HUES48 (cell line): Measurements from ENCODE around the gene IQCF6.

Experiments
- H3K27ac ChIP-seq: one replicate; pipeline ENCODE4 v1.7.0; 2013; ENCODE audit warnings: low read depth, low read length, inconsistent platforms
- H3K27me3 ChIP-seq: 2 replicates; pipeline ENCODE4 v1.6.1; 2013; ENCODE audit warnings: mild to moderate bottlenecking, low read length; ENCODE audit not compliant: control insufficient read depth, insufficient read depth
- H3K36me3 ChIP-seq: 2 replicates; pipeline ENCODE4 v1.6.1; 2013; ENCODE audit warnings: low read length; ENCODE audit not compliant: control insufficient read depth, insufficient read depth
- H3K4me1 ChIP-seq: 2 replicates; pipeline ENCODE4 v1.6.1; 2013; ENCODE audit warnings: mild to moderate bottlenecking, low read length; ENCODE audit not compliant: control insufficient read depth, insufficient read depth
- H3K4me3 ChIP-seq: 2 replicates; pipeline ENCODE4 v1.5.1; 2013; ENCODE audit warnings: mild to moderate bottlenecking, low read depth, low read length
- H3K9ac ChIP-seq: 2 replicates; pipeline ENCODE4 v1.6.1; 2013; ENCODE audit warnings: mild to moderate bottlenecking, low read depth, low read length, moderate library complexity
- H3K9me3 ChIP-seq: 2 replicates; pipeline ENCODE4 v1.6.1; 2013; ENCODE audit warnings: low read length; ENCODE audit not compliant: control insufficient read depth, insufficient read depth

Gene IQCF6

DNA sequence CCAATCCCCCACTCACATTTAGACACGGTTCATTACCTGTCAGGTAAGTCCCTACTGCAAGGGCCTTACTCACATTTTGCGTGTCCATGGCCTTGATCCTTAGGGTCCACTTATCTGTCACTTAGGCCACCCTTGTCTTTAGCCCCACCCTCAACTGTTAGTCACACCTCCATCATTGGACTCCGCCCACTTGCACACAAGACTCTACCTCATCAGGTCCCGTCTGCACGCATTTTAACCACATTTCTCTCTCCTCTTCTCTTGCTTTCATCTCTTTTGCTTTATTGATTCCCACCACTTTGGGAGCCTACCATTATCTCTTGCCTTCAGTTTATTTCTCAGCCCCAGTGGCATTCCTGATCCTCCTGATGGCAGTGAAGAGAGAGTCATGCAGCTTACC is at the start of gene IQCF6:
Gene IQCF6, minus strand, starts transcription at position 101 of the 400 bp plus-strand sequence. Its CDS starts 13 bp downstream, at position 88.
- no peak within 1 kb of the TSS for H3K4me3 ChIP-seq
- no peaks in the 10 kb centered on the region for H3K4me1 ChIP-seq
- no peaks in the 10 kb centered on the region for H3K36me3 ChIP-seq
- H3K9me3 ChIP-seq, result no peaks in the 10 kb centered on the region
- H3K27me3 ChIP-seq, result no peaks in the 10 kb centered on the region
- H3K9ac ChIP-seq, result no peak within 1 kb of the TSS
- H3K27ac ChIP-seq, result no peak within 1 kb of the TSS

DNA sequence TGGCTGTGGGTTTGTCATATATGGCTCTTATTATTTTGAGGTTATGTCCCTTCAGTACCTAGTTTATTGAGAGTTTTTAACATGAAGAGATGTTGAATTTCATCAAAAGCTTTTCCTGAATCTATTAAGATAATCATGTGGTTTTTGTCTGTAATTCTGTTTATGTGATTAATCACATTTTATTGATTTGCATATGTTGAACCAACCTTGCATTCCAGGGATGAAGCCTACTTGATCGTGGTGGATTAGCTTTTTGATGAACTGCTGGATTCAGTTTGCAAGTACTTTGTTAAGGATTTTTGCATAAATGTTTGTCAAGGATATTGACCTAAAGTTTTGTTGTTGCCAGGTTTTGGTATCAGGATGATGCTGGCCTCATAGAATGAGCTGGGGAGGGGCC is 49.3 kb upstream of the IQCF6 start:
- Histone ChIP-seq H3K27ac (no peak overlapping the region), H3K4me3 (no peak overlapping the region), H3K36me3 (no peaks in the 10 kb centered on the region), H3K9ac (no peak overlapping the region), H3K4me1 (no peaks in the 10 kb centered on the region), H3K27me3 (no peaks in the 10 kb centered on the region), H3K9me3 (peaks cover 4% of the 10 kb centered on the region; the same call in 1 of the 2 replicates)

DNA sequence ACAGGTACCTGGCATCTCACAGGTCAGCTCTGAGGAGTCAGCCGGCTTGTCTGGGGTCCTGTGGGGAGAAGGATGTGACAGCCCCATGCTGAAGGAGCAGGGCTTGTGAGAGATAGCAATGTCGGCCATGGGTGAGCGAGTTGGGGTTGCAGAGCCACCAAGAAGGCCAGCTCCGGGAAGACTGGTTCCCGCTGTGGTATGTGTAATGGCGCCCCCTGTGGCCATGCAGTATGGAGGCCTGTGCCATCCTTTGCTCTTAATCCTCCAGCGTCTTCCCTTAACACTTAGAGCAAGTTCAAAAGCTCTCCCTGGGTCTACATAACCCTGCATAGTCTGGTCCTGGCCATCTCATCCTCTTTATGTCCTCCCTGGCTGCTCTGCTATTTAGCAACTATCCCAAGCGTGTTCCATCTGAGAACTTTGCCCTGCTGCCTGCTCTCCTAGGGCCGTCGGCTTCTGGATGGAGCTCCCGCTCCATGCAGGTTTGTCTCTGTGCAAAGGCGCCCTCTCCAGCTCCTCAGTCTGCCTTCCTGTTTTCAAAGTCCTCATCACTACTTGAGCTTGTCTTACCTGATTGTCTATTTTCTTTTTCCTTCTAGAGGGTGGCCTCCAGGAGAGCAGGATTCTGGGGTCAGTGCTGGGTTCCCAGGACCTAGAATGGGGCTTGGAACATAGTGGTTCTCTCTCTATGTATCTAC is 40.8 kb upstream of the IQCF6 start:
- no peaks in the 10 kb centered on the region for H3K36me3 ChIP-seq
- no peak overlapping the region for H3K27ac ChIP-seq
- no peaks in the 10 kb centered on the region for H3K4me1 ChIP-seq
- H3K27me3 ChIP-seq, result no peaks in the 10 kb centered on the region
- H3K9ac ChIP-seq, result no peak overlapping the region
- no peaks in the 10 kb centered on the region for H3K9me3 ChIP-seq
- no peak overlapping the region for H3K4me3 ChIP-seq

DNA sequence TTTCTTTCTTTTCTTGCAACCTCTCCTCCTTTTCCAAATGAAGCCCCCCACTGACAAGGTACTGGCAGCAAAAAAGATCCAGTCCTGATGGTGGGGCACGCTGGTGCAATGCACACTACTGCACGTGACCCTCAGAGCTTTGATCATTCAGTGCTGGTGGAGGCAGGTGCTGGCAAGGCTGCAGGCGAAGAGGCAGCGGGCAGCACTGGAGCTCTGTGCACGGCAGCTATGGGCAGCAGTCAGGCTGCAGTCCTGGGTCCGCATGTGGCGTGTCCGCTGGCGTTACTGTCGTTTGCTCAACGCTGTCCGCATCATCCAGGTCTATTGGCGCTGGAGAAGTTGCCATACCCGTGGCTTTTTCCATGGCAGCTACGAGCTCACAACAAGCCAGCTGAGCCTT is 40.1 kb upstream of the IQCF6 start:
- no peaks in the 10 kb centered on the region for H3K36me3 ChIP-seq
- H3K9ac ChIP-seq, result no peak overlapping the region
- no peaks in the 10 kb centered on the region for H3K27me3 ChIP-seq
- no peak overlapping the region for H3K27ac ChIP-seq
- no peak overlapping the region for H3K4me3 ChIP-seq
- H3K9me3 ChIP-seq, result no peaks in the 10 kb centered on the region
- H3K4me1 ChIP-seq, result no peaks in the 10 kb centered on the region

DNA sequence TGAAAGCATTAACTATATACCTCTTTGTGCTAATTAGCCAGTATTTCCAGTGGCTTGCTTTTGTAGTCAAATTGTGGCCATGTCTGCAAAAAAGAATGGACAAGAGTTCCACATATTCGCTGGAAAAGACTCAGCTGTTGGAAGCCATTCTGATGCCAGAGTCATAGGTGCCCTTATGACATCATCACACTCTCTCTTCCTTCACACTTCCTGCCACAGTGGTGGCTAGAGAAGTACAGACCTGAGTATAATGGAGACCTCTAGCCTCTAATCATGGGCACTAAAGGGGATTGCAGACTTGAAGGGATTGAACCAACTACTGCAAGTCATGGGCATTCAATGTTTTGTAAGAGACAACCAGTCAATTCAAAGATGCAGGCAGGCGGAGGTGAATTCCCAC is 38.3 kb upstream of the IQCF6 start:
- Histone ChIP-seq H3K9me3 (no peaks in the 10 kb centered on the region), H3K4me1 (no peaks in the 10 kb centered on the region), H3K27me3 (no peaks in the 10 kb centered on the region), H3K27ac (no peak overlapping the region), H3K4me3 (no peak overlapping the region), H3K36me3 (no peaks in the 10 kb centered on the region), H3K9ac (no peak overlapping the region)

DNA sequence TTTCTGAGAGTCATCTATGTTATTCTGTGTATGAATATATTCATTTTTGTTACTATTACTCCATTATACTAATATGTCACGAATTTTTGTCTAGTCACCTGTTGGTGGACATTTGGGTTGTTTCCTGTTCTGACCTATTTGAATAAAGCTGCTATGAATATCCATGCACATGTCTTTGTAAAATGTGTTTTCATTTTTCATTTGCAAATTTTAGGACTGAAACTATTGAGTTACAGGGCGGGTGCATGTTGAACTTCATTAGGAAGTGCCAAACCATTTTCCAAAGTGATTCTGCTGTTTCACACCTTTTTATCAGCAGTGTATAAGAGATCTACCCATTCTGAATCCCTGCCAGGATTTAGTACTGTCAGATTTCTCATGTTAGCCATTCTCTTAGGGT is 37.7 kb upstream of the IQCF6 start:
- Histone ChIP-seq H3K36me3 (no peaks in the 10 kb centered on the region), H3K27ac (no peak overlapping the region), H3K9ac (no peak overlapping the region)

DNA sequence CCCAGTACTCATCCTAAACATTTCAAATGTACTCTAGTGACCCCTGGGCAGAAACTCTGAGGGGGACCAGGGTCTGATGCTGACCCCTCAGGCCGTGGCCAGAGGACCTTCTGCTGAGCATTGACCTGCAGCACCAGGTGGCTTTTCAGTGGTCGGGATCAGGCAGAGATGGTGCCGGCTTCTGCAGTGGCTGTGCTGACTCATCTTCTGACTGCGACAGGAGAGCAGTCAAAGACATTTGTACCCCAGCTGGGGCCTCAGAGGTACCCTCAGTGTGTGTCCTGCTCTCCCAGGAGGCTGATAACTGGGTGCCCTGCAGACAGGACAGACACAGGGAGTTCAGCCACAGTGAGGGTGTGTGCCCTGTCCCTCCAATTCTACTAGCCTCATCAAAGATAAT is 36.6 kb upstream of the IQCF6 start:
- H3K27me3 ChIP-seq, result no peaks in the 10 kb centered on the region
- H3K36me3 ChIP-seq, result no peaks in the 10 kb centered on the region
- no peak overlapping the region for H3K27ac ChIP-seq

More for the DNA sequence above, 37.7 kb upstream of the IQCF6 start:
- Histone ChIP-seq H3K27me3 (no peaks in the 10 kb centered on the region), H3K4me1 (no peaks in the 10 kb centered on the region), H3K4me3 (no peak overlapping the region), H3K9me3 (no peaks in the 10 kb centered on the region)

DNA sequence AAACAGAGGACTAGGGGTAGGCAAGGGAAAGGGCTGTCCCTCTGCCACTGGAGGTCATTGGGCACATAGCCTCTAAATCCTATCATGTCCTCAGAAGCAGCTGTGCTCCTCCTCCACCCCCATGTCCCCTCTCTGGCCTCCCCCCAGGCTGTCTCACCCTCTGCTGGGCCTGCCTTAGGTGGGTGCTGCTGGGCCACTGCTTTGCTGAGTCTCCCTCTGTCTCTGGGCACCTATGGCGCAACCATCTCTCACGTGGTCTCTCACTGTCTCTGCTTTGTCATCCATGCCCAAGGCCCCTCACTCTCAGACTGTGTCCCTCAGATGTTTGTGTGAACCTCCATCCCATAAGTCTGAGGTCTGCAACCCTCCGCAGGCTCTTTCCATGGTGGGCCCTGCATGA is 35.0 kb upstream of the IQCF6 start:
- Histone ChIP-seq H3K4me3 (no peak overlapping the region), H3K27ac (no peak overlapping the region), H3K9me3 (no peaks in the 10 kb centered on the region), H3K9ac (no peak overlapping the region), H3K4me1 (no peaks in the 10 kb centered on the region), H3K36me3 (no peaks in the 10 kb centered on the region), H3K27me3 (no peaks in the 10 kb centered on the region)

More for the DNA sequence above, 36.6 kb upstream of the IQCF6 start:
- no peak overlapping the region for H3K9ac ChIP-seq
- no peaks in the 10 kb centered on the region for H3K9me3 ChIP-seq
- H3K4me1 ChIP-seq, result no peaks in the 10 kb centered on the region
- no peak overlapping the region for H3K4me3 ChIP-seq

DNA sequence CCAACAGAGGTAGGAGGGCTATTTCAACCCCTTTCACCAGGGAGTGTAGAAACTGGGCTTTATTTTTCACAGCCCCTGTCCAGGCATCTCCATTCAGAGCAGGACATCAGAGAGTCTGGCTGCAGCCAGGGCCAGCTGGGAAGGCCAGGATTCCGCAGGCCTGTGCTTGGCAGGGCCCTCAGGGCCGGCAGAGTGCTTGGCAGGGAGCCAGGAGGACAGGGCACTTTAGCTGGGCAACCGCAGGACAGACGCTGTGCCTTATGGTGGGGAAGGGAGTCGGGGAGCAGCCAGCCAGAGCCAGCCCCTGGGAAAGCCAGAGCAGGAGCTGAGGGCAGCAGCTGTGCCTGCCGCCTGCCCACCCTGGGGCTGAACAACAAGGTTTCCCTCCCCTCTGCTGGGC is 34.5 kb upstream of the IQCF6 start:
- H3K9me3 ChIP-seq, result no peaks in the 10 kb centered on the region
- H3K4me3 ChIP-seq, result no peak overlapping the region
- no peaks in the 10 kb centered on the region for H3K36me3 ChIP-seq
- no peak overlapping the region for H3K27ac ChIP-seq
- no peaks in the 10 kb centered on the region for H3K27me3 ChIP-seq
- no peaks in the 10 kb centered on the region for H3K4me1 ChIP-seq
- H3K9ac ChIP-seq, result no peak overlapping the region

DNA sequence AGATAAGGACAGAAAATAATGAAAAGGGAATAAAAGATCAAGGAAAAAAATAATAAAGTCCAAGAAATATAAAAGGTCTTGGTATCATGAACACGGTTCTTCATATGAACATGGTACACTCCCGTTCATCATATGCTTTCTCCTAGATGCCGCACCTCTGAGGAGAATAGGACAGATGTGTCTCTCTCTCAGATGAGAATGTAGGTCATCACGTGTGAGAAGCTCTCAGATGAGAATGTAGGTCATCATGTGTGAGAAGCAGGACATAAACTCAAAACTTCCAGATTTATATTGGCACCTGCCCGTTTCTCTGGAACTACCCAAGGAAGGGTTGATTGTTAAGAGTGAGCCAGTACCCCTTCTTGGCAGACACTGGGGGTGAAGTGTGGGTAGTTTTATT is 29.9 kb upstream of the IQCF6 start:
- no peaks in the 10 kb centered on the region for H3K9me3 ChIP-seq
- no peak overlapping the region for H3K9ac ChIP-seq
- no peak overlapping the region for H3K27ac ChIP-seq
- H3K4me1 ChIP-seq, result no peaks in the 10 kb centered on the region
- no peak overlapping the region for H3K4me3 ChIP-seq
- H3K27me3 ChIP-seq, result no peaks in the 10 kb centered on the region
- H3K36me3 ChIP-seq, result no peaks in the 10 kb centered on the region

DNA sequence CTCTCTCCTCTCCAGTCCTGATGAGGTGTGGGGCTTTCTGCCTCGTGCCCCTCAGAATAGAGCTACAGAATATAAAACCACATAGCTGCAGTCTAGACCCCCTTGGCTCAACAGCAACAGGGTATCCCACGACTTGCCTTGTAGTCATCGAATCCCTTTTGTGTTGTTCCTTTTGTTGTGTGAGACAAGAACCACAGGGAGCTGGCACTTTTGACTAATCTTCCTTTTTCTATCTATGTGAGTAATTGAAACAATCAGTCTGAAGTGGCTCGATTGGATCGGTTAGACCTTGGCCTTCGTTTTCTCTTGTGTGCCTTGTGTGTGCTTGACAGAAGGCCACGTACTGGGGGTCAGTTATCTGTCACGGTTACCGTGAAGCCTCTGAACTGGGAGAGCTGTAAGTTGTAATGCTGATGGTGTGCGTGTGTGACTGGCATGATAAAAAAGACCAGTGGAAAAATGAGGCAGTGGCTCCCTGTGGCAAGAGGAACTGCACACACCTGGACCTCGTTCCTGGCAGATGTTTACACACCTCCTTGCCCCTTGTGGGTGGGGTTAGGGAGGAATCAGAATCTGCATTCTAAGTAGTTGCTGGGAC is 23.2 kb upstream of the IQCF6 start:
- H3K9ac ChIP-seq, result no peak overlapping the region
- H3K9me3 ChIP-seq, result no peaks in the 10 kb centered on the region
- peaks cover 42% of the 10 kb centered on the region for H3K4me1 ChIP-seq
- no peaks in the 10 kb centered on the region for H3K36me3 ChIP-seq
- H3K27ac ChIP-seq, result peak overlapping the region; percentile 80
- H3K27me3 ChIP-seq, result no peaks in the 10 kb centered on the region; the same call in 1 of the 2 replicates
- H3K4me3 ChIP-seq, result no peak overlapping the region
